AG09319 (cell line): ENCODE measurements around the gene RPRD1A.
"Not testable (repeated sequence)": the region's sequence is repeated elsewhere in the genome, so short reads cannot be mapped to it uniquely, and the experiment has no call there.

ENCODE experiments used
- DNase-seq: peaks from one replicate; pipeline ENCODE4 v3.0.0-alpha.2; 2010; ENCODE audit warnings: low read depth; ENCODE audit errors: extremely low read depth
- TF ChIP-seq, protein P1 (sequence below): IDR thresholded peaks from 2 replicates; pipeline ENCODE4 v1.5.1; 2011; ENCODE audit warnings: low read depth, mild to moderate bottlenecking, inconsistent platforms, low read length, moderate library complexity

Gene RPRD1A

DNA sequence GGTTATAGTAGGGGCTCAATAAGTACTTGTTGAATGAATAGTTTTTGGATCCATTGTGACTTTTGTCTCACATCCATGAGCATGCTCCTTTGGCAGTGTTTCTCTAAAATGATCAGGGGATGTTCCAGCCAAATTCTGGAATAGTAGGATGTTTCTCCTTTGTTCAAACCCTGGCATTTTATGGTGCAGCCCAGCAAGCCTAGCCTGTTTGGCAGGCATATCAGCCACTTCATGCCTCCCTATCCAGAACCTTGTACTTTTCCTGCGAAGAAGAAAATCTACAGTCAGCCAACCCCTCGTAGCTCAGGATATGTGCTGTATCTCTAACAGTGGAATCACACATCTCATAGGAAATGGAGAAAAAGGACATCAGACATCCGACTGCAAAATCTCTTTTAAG lies 27.1 kb upstream of the RPRD1A start:
- TF ChIP-seq, protein P1, sequence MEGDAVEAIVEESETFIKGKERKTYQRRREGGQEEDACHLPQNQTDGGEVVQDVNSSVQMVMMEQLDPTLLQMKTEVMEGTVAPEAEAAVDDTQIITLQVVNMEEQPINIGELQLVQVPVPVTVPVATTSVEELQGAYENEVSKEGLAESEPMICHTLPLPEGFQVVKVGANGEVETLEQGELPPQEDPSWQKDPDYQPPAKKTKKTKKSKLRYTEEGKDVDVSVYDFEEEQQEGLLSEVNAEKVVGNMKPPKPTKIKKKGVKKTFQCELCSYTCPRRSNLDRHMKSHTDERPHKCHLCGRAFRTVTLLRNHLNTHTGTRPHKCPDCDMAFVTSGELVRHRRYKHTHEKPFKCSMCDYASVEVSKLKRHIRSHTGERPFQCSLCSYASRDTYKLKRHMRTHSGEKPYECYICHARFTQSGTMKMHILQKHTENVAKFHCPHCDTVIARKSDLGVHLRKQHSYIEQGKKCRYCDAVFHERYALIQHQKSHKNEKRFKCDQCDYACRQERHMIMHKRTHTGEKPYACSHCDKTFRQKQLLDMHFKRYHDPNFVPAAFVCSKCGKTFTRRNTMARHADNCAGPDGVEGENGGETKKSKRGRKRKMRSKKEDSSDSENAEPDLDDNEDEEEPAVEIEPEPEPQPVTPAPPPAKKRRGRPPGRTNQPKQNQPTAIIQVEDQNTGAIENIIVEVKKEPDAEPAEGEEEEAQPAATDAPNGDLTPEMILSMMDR, result no peak
- DNase-seq, result no peak

DNA sequence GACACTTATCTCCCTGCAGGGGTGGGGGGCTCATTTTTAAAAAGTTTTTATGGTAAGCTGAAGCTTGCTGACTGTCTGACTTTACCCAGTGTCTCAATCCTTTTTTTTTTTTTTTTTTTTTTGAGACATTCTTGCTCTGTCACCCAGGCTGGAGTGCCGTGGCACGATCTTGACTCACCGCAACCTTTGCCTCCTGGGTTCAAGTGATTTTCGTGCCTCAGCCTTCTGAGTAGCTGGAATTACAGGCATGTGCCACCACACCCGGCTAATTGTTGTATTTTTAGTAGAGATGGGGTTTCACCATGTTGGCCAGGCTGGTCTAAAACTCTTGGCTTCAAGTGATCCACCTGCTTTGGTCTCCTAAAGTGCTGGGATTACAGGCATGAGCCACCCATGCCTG lies 24.8 kb upstream of the RPRD1A start:
- not testable (repeated sequence) for DNase-seq

DNA sequence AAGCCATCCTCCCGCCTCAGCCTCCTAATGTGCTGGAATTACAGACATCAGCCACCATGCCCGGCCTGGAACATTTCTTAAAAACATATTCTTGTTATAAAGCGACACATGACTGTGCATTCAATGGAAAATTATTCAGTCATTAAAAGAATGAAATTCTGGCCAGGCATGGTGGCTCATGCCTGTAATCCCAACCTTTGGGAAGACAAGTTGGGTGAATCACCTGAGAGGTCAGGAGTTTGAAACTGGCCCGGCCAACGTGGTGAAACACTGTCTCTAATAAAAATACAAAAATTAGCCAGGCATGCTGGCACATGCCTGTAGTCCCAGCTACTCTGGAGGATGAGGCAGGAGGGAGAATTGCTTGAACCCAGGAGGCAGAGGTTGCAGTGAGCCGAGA lies 21.6 kb upstream of the RPRD1A start:
- DNase-seq, result no peak
- TF ChIP-seq, protein P1, result no peak

DNA sequence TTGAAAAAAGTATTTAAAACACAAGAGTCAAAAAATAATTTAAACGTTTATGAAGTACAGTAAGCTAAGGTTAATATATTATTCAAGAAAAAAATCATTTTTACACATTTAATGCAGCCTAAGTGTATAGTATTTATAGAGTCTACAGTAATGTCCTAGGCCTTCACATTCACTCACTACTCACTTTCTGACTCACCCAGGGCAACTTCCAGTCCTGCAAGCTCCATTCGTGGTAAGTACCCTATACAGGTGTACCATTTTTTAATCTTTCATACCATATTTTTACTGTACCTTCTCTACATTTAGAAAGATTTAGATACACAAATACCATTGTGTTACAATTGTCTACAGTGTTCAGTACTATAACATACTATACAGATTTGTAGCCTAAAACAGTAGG lies 20.9 kb upstream of the RPRD1A start:
- no peak for DNase-seq
- TF ChIP-seq, protein P1, result no peak

DNA sequence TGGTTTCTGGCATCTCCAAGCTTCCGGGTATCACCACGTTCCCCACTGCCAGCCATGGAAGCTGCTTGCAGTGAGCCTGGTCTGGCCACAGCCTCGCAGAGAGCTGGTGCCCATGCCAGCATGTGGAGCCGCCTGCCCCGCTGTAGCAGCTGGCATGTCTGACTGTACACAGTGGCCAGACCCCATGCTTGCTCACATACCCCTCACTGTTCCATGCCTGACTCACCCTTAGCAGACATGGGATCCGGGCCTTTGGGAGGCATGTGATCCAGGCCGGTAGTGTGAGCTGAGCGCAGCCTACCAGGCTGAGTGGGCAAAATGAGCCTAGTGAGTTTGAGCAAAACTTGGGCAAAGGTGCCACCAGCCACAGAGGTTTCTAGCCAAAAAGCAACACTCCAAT lies 18.8 kb upstream of the RPRD1A start:
- TF ChIP-seq, protein P1, result no peak
- no peak for DNase-seq

DNA sequence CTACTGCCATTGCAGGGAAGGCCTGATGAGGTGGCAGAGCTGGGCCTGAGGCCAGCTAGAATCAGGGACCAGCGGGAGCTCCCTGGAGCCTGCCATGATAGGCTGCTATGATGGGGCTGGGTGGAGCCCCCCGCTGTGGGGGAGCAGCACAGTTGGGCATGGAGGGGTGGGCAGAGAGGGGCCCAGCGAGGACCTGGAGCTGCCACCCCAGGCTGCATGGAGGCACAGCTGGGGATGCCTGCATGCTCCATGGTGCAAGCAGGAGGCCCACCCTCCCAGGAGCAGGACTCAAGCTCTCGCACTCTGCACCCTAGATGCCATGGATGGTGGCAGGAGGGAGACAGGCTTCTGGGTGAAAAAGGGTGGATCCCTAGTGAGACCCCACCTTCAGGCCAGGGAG lies 17.8 kb upstream of the RPRD1A start:
- TF ChIP-seq, protein P1, result no peak

DNA sequence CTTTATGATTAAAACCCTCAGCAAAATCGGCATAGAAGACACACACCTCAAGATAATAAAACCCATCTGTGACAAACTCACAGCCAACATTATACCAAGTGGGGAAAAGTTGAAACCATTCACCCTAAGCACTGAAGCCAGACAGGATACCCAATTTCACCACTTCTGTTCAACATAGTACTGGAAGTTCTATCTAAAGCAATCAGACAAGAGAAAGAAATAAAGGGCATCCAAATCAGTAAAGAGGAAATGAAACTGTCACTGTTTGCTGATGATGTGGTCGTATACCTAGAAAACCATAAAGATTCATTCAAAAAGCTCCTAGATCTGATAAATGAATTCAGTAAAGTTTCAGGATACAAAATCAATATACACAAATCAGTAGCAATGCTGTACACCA lies 16.4 kb upstream of the RPRD1A start:
- TF ChIP-seq, protein P1, result no peak
- no peak for DNase-seq

More for the DNA sequence above, 17.8 kb upstream of the RPRD1A start:
- DNase-seq, result no peak

DNA sequence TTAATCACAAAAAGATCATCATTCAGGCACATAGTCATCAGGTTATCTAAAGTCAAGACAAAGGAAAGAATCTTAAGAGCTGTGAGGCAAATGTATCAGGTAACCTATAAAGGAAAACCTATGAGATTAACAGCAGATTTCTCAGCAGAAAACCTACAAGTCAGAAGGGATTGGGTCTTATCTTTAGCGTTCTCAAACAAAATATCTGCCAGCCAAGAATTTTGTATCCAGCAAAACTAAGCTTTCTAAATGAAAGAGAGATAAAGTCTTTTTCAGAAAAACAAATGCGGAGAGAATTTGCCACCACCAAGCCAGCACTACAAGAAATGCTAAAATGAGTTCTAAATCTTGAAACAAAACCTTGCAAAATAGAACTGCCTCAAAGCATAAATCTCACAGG lies 13.8 kb upstream of the RPRD1A start:
- DNase-seq, result not testable (repeated sequence)
